ENCODE measurements around the gene RFWD3. TPM values are rescaled to one million over a fixed set of nuclear protein-coding genes. Genes with fewer than 3 reads are reported as not detected.

The RFWD3 gene
- total and polyA plus RNA-seq, 9 donors: 8.2 to 25.0 (median 15.8) TPM

- no peak for DNase-seq
- Histone ChIP-seq H3K36me3 (no peaks in the 10 kb centered on the region), H3K27me3 (no peaks in the 10 kb centered on the region), H3K4me1 (ENCODE audit: insufficient read depth) (peaks cover 10% of the 10 kb centered on the region), H3K4me3 (no peak overlapping the region), H3K27ac (no peak overlapping the region), H3K9me3 (no peaks in the 10 kb centered on the region)
- WGBS, 3 donors: 83 to 95% (median 84%) methylated on average over 1 of the region's 1 CpG
- intact Hi-C loops (cut with DNase I): no loop called here
- TF ChIP-seq CTCF (IDR thresholded peaks at IDR 0.05) (no peak), POLR2A (IDR thresholded peaks at IDR 0.05) (no peak), EP300 (IDR thresholded peaks at IDR 0.05) (no peak)
These were observed 83.7 kb downstream of the RFWD3 start for GRCh38 chr16:74582970-74583369.

DNA sequence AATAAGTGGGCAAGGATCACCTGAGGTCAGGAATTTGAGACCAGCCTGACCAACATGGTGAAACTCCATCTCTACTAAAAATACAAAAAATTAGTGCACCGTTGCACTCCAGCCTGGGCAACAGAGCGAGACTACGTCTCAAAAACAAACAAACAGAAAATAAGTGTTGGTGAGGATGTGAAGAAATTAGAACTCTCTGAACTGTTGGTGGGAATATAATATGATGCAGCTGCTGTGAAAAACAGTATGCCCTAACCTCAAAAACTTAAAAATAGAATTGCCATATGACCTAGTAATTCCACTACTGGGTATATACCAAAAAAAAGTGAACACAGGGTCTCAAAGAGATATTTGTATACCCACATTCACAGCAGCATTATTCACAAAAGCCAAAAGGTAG is 85.8 kb downstream of the RFWD3 start:
- Histone ChIP-seq H3K27ac (no peak overlapping the region), H3K27me3 (no peaks in the 10 kb centered on the region), H3K9me3 (no peaks in the 10 kb centered on the region), H3K36me3 (no peaks in the 10 kb centered on the region), H3K4me1 (ENCODE audit: insufficient read depth) (peaks cover 10% of the 10 kb centered on the region), H3K4me3 (no peak overlapping the region)
- no peak for TF ChIP-seq EP300 (IDR thresholded peaks at IDR 0.05)
- TF ChIP-seq CTCF (IDR thresholded peaks at IDR 0.05): no peak
- no peak for TF ChIP-seq POLR2A (IDR thresholded peaks at IDR 0.05)
- DNase-seq: no peak
- intact Hi-C loops (cut with DNase I): no loop called here
- 47 to 66% (median 57%) methylated on average over 3 of the region's 3 CpGs for WGBS, 3 donors

DNA sequence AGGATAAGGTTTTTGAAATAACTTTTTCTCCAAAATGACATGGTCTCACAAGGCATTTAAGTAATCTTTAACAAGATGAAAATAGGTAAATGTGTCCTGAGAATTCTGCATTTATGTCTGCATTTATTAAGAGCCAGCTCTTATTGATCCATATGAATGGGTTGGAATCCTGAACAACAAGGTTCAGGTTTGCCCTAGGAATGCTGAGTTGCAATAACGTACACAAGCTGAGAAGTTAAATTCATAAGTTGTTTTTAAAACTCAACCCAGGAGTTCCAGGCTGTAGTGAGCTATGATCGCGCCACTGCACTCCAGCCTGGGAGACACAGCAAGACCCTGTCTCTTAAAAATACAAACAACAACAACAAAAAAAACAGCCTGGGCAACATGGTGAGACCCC is 87.8 kb downstream of the RFWD3 start:
- no peaks in the 10 kb centered on the region for H3K27me3 ChIP-seq
- H3K4me3 ChIP-seq: no peak overlapping the region
- H3K27ac ChIP-seq: no peak overlapping the region
- H3K4me1 ChIP-seq (ENCODE audit: insufficient read depth): peaks cover 11% of the 10 kb centered on the region
- no peaks in the 10 kb centered on the region for H3K36me3 ChIP-seq
- 95 to 97% (median 96%) methylated on average over 3 of the region's 3 CpGs for WGBS, 3 donors
- DNase-seq: no peak
- TF ChIP-seq EP300 (IDR thresholded peaks at IDR 0.05) (no peak), POLR2A (IDR thresholded peaks at IDR 0.05) (no peak)
- intact Hi-C loops (cut with DNase I): no loop called here
- H3K9me3 ChIP-seq: no peaks in the 10 kb centered on the region

- intact Hi-C loops (cut with DNase I): no loop called here
- DNase-seq: no peak
- H3K4me3 ChIP-seq: no peak overlapping the region
- H3K27ac ChIP-seq: no peak overlapping the region
- no peaks in the 10 kb centered on the region for H3K9me3 ChIP-seq
- H3K4me1 ChIP-seq (ENCODE audit: insufficient read depth): peaks cover 12% of the 10 kb centered on the region
- no peaks in the 10 kb centered on the region for H3K36me3 ChIP-seq
- 83 to 87% (median 86%) methylated on average over 3 of the region's 3 CpGs for WGBS, 3 donors
- H3K27me3 ChIP-seq: no peaks in the 10 kb centered on the region
- TF ChIP-seq CTCF (IDR thresholded peaks at IDR 0.05) (no peak), EP300 (IDR thresholded peaks at IDR 0.05) (no peak), POLR2A (IDR thresholded peaks at IDR 0.05) (no peak)
These were observed 88.2 kb downstream of the RFWD3 start for GRCh38 chr16:74578433-74578832.

DNA sequence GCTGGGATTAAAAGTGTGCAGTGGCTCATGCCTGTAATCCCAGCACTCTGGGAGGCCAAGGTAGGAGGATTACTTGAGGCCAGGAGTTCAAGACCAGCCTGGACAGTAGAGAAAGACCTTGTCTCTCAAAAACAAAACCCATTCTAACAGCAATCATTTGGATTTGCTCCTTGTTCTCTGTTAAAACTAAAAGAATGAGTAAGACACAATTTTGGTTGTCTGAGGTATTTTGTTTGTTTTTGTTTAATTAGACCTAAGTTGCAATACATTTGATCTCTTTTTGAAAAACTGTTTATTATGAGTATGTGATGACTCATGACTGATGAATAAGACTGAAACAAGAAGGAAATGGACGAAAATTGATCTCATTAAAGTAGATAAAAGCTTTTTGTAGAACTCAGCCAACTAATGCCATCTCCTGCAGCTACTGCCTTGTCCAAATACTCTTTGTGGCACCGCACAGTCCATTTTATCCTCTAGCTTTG is 88.8 kb downstream of the RFWD3 start:
- no peaks in the 10 kb centered on the region for H3K9me3 ChIP-seq
- TF ChIP-seq CTCF (IDR thresholded peaks at IDR 0.05) (no peak), POLR2A (IDR thresholded peaks at IDR 0.05) (no peak), EP300 (IDR thresholded peaks at IDR 0.05) (no peak)
- no peak overlapping the region for H3K4me3 ChIP-seq
- WGBS, 3 donors: 64 to 72% (median 72%) methylated on average over 2 of the region's 2 CpGs
- DNase-seq: no peak
- H3K4me1 ChIP-seq (ENCODE audit: insufficient read depth): peaks cover 10% of the 10 kb centered on the region
- no peaks in the 10 kb centered on the region for H3K27me3 ChIP-seq
- no peak overlapping the region for H3K27ac ChIP-seq
- H3K36me3 ChIP-seq: no peaks in the 10 kb centered on the region
- intact Hi-C loops (cut with DNase I): no loop called here
